Esophagus squamous epithelium (tissue), 5 donors: ENCODE results near the gene OSCP1. TPM values are rescaled to one million over a fixed set of nuclear protein-coding genes. Genes with fewer than 3 reads are reported as not detected.
A peak's percentile ranks its signal among the peaks of the same experiment; 100 is the strongest.

Source experiments
- DNase-seq: peaks from one replicate; lab custom pipeline; 2025; lab: John Stamatoyannopoulos, UW
- H3K27ac ChIP-seq, 4 donors: fragments of 200-600 bp; sonication (generic); one replicate each; pipeline ENCODE4 v1.5.1; 2016 to 2019; ENCODE audit warnings: mild to moderate bottlenecking in 1 of 4
- H3K27me3 ChIP-seq, 4 donors: fragments of 200-600 bp; sonication (generic); 1 replicate in 3 of 4; 2 replicates in 1 of 4; pipeline versions ENCODE4 v1.5.1 to v1.6.0; 2017 to 2021; ENCODE audit warnings: antibody characterized with exemption in 1 of 4
- H3K36me3 ChIP-seq, 3 donors: fragments of 200-600 bp; sonication (generic); one replicate each; pipeline ENCODE4 v1.5.1; 2016 to 2019
- H3K4me1 ChIP-seq, 3 donors: fragments of 200-600 bp; sonication (generic); one replicate each; pipeline ENCODE4 v1.5.1; 2017 to 2019
- H3K4me3 ChIP-seq, 4 donors: fragments of 200-600 bp; sonication (generic); 1 replicate in 3 of 4; 2 replicates in 1 of 4; pipeline ENCODE4 v1.5.1; 2016 to 2019; ENCODE audit warnings: mild to moderate bottlenecking in 2 of 4, moderate library complexity in 1 of 4
- H3K9me3 ChIP-seq, 3 donors: fragments of 200-600 bp; sonication (generic); one replicate each; pipeline ENCODE4 v1.5.1; 2016 to 2019
- POLR2A ChIP-seq, 4 donors: fragments of 450-650 bp; IDR thresholded peaks; one replicate each; pipeline ENCODE4 v1.6.1; 2017; ENCODE audit warnings: antibody characterized with exemption in 4 of 4, mild to moderate bottlenecking in 4 of 4, moderate library complexity in 3 of 4
- WGBS, 2 donors: methylation state at CpG; one replicate each; pipeline ENCODE4 v1.1.5; 2018; 5-methylcytosine and 5-hydroxymethylcytosine counted together
- intact Hi-C: fragments of 100-400 bp; cut with DNase I; formaldehyde crosslinking; loops from one replicate; pipeline ENCODE4 v1.15.0; 2022
- total RNA-seq, 4 donors: library from RNA; depleted of rRNA; stranded (reverse); fragments of >200 nt; gene quantifications; one replicate each; pipeline ENCODE4 v1.1.0, GENCODE V29; 2016
- TF ChIP-seq, protein P1 (sequence below), 6 experiments: fragments of 450-650 bp in 4 of 6; fragments of 200-600 bp in 2 of 6; sonication (generic) in 2 of 6; IDR thresholded peaks; one replicate each; pipeline ENCODE4 v1.5.1; 2016 to 2019; ENCODE audit warnings: antibody characterized with exemption in 6 of 6, mild to moderate bottlenecking in 4 of 6, moderate library complexity in 4 of 6
- donor health status: DM: yes; HTN: yes; CAD: no.

Gene OSCP1
- total RNA-seq, 4 donors from 2014 or later, result 2.4 to 6.8 (median 4.5) TPM

DNA sequence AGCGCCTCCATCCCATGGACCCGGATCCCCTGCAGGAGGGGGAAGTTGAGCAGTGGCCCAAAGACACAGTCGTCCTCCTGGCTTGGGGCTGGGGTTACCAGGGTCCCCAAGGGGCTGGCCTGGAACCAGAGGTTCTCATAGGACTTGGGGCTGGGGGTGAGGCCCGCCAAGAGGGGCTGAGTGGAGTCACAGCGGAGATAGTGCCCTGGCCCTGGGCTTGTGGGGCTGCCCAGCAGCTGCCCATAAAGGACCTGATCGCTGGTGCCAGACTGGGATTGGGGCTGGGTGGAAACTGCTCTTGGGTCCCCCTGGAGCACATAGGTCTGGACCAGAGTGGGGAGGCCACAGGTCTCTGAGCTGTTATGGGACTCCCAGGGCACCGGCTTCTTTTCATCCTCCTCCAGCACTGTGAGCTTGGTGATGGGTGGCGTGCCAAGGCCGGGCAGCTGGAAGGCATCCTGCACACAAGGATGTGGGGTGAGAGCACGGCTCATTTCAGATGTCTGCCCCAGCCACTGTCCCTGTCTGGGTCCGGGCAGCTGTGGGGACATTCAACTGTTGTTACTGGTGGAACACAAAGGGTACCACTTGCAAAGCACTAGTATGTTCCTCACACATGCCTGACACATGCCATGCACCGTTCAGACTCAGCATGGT lies 16.2 kb upstream of the OSCP1 start:
- peaks cover 0 to 9% (median 0%) of the 10 kb centered on the region in 3 donors for H3K36me3 ChIP-seq
- H3K27ac ChIP-seq, result no peak overlapping the region
- H3K4me3 ChIP-seq, result no peak overlapping the region
- DNase-seq, result no peak
- WGBS, 2 donors, result 86 to 90% methylated on average over 2 to 3 of the region's 12 CpGs
- H3K9me3 ChIP-seq, result no peaks in the 10 kb centered on the region
- TF ChIP-seq, protein P1, sequence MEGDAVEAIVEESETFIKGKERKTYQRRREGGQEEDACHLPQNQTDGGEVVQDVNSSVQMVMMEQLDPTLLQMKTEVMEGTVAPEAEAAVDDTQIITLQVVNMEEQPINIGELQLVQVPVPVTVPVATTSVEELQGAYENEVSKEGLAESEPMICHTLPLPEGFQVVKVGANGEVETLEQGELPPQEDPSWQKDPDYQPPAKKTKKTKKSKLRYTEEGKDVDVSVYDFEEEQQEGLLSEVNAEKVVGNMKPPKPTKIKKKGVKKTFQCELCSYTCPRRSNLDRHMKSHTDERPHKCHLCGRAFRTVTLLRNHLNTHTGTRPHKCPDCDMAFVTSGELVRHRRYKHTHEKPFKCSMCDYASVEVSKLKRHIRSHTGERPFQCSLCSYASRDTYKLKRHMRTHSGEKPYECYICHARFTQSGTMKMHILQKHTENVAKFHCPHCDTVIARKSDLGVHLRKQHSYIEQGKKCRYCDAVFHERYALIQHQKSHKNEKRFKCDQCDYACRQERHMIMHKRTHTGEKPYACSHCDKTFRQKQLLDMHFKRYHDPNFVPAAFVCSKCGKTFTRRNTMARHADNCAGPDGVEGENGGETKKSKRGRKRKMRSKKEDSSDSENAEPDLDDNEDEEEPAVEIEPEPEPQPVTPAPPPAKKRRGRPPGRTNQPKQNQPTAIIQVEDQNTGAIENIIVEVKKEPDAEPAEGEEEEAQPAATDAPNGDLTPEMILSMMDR (IDR thresholded peaks at IDR 0.05), result no peak
- TF ChIP-seq POLR2A (IDR thresholded peaks at IDR 0.05), result no peak
- intact Hi-C loops, result no loop called here
- no peaks in the 10 kb centered on the region for H3K27me3 ChIP-seq
- peaks cover 4 to 32% (median 14%) of the 10 kb centered on the region in 3 donors for H3K4me1 ChIP-seq

DNA sequence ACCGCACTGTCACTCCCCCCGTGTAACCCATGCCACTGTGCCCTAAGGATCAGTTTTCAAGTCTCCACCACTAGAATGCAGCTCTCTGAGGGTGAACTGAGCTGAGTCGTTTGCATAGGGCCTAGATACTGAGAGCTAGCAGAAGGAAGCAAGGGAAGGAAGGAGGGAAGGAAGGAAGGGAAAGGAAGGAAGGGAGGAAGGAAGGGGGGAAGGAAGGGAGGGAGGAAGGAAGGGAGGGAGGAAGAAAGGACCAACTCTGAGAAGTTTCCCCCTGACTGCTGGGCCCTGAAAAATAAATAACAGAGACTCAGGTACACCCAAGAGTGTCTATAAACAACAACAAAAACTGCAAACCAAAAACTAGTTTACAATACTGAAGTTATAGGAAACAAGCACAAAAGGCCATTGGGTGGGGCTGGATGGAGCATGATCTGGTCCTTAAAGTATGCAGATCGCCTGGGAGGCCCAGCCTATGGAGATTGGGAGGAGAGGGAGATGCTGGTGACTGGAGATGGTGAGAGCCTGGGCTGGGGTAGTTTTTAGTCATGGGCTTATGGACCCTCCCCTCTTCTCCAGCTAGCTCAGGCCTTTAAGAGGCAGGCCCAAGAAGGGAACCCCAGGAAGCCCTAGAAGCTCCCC lies 15.6 kb upstream of the OSCP1 start:
- TF ChIP-seq POLR2A (IDR thresholded peaks at IDR 0.05), result no peak
- TF ChIP-seq, protein P1 (IDR thresholded peaks at IDR 0.05), result no peak
- Histone ChIP-seq H3K27ac (no peak overlapping the region), H3K4me3 (no peak overlapping the region), H3K9me3 (no peaks in the 10 kb centered on the region), H3K36me3 (peaks cover 4 to 15% (median 4%) of the 10 kb centered on the region in 3 donors), H3K27me3 (no peaks in the 10 kb centered on the region), H3K4me1 (peaks cover 4 to 34% (median 14%) of the 10 kb centered on the region in 3 donors)
- no peak for DNase-seq
- WGBS, 2 donors, result 63 to 67% methylated on average over 3 of the region's 4 CpGs
- intact Hi-C loops, result no loop called here

DNA sequence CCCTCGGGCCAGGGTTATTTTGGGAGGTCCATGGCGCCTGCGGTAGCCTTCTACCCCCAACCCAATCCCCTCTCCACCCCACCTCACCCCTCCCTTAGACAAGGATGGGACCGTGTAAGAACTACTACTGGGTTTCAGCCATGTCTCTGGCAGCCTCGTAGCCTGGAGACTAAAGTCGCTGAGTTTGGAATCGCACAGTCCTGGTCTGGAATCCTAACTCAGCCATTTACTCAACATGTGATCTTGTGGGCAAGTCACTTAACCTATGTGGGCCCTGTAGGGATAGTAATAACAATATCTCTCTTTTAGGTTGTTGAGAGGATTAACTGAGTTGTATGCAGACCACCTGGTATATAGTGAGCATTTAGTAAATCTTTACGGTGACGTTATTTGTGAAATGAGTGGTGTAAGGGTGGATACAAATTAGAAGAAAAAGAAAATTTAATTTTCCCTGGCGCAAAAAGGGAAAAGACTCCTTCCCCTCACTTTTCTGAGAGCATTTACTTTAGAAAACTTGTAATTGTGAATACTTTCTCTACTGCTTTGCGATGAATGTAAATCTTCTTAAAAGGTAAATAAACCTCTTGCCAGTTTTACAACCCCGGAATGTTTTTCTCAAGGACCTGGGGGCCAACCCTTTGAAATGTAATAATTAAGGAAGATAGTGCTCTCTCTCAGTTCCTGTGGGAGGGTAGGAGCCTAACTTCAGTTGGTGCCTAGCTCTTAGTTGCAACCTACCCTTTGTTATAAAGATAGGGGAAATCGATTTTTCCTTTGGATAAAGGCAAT lies 14.5 kb upstream of the OSCP1 start:
- Histone ChIP-seq H3K27me3 (no peaks in the 10 kb centered on the region), H3K27ac (peak overlapping the region; percentile 87 to 96 (median 91)), H3K4me1 (peaks cover 4 to 34% (median 14%) of the 10 kb centered on the region in 3 donors), H3K9me3 (no peaks in the 10 kb centered on the region), H3K4me3 (peak overlapping the region; percentile 69 to 97 (median 81)), H3K36me3 (peaks cover 9 to 26% (median 12%) of the 10 kb centered on the region in 3 donors)
- DNase-seq, result no peak
- WGBS, 2 donors, result 47 to 51% methylated on average over 10 of the region's 13 CpGs
- intact Hi-C loops, result no loop called here
- TF ChIP-seq POLR2A (IDR thresholded peaks at IDR 0.05), result no peak
- TF ChIP-seq, protein P1 (IDR thresholded peaks at IDR 0.05), result no peak

DNA sequence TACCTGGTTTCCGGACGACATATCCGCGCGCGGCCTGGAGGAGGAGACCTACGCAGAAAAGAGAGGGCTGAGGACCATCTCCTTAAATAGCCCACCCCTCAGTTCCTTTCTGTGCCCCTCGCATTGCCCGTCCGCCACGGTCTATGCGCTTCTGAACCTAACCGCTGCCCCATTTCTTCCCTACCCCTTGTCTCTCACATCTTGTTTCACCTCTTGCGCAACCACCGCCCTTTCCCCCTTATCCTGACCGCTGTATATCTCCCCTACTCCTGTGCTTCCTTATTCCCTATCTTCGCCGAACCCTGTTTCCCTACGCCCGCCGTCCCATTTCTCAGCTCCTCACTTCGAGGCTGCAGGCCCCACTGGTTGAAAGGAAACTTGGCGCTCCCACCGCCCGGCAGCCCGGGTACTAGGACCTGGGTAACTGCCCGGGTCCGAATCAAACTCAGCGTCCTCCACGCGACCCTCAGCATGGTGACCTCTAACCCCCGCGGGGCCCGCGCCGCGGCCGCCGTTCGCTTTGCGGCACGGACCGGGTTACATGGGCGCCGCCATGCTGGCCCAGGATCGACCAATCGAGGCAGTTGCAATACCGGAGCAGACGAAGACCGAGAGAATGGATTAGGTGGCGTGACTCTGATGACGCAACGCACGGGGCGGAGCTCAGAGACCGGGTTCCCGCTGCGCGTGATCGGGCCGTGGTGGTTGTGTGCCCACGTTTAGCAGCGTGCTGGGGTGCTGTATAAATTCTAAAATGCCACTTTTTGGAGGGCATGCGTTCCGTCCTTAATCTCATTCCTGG lies 13.8 kb upstream of the OSCP1 start, which contains the start of gene MRPS15:
TSS of gene MRPS15 (minus strand) at position 582 of the 802 bp plus-strand sequence. CDS start at position 473, 109 bp downstream.
- H3K4me1 ChIP-seq, result peaks cover 4 to 39% (median 14%) of the 10 kb centered on the region in 3 donors
- no peaks in the 10 kb centered on the region for H3K9me3 ChIP-seq
- TF ChIP-seq, protein P1 (IDR thresholded peaks at IDR 0.05), result no peak
- TF ChIP-seq POLR2A (IDR thresholded peaks at IDR 0.05), result peak in 3 of 4 donors; percentile 36 to 76 (median 47)
- H3K4me3 ChIP-seq, result peak within 1 kb of the TSS; percentile 69 to 97 (median 81)
- no peaks in the 10 kb centered on the region for H3K27me3 ChIP-seq
- intact Hi-C loops, result no loop called here
- peaks cover 9 to 34% (median 14%) of the 10 kb centered on the region in 3 donors for H3K36me3 ChIP-seq
- 0 to 1% methylated on average over 28 to 43 of the region's 65 CpGs for WGBS, 2 donors
- DNase-seq, result peak; percentile 79
- H3K27ac ChIP-seq, result peak within 1 kb of the TSS; percentile 87 to 96 (median 91)
